NCI-H1417 treated with DMSO at 0.1 percent for 48 hours (cell line): ENCODE results near the gene CFAP74.

Experiments
- DNase-seq: peaks from one replicate; lab custom pipeline; 2025; lab: John Stamatoyannopoulos, UW

The CFAP74 gene

GRCh38 chr1:1967879-1968278 lies 35.7 kb downstream of the CFAP74 start:
- no peak for DNase-seq

GRCh38 chr1:1967151-1967550 lies 36.4 kb downstream of the CFAP74 start:
- DNase-seq = no peak

GRCh38 chr1:1966071-1966740 lies 37.4 kb downstream of the CFAP74 start:
- DNase-seq = no peak

GRCh38 chr1:1965546-1965945 lies 38.0 kb downstream of the CFAP74 start:
- DNase-seq = no peak

- no peak for DNase-seq
These were observed 38.8 kb downstream of the CFAP74 start for GRCh38 chr1:1964811-1965210.

GRCh38 chr1:1963570-1963969 lies 40.0 kb downstream of the CFAP74 start:
- no peak for DNase-seq

- no peak for DNase-seq
These were observed 40.8 kb downstream of the CFAP74 start for GRCh38 chr1:1962752-1963151.

GRCh38 chr1:1960480-1961196 lies 42.9 kb downstream of the CFAP74 start:
- DNase-seq = no peak

- DNase-seq = no peak
These were observed 43.6 kb downstream of the CFAP74 start for GRCh38 chr1:1959840-1960479.

GRCh38 chr1:1959459-1959839 lies 44.1 kb downstream of the CFAP74 start:
- DNase-seq = no peak

GRCh38 chr1:1958071-1958541 lies 45.5 kb downstream of the CFAP74 start:
- DNase-seq = no peak

GRCh38 chr1:1957533-1957961 lies 46.0 kb downstream of the CFAP74 start:
- no peak for DNase-seq

- DNase-seq = no peak
These were observed 46.7 kb downstream of the CFAP74 start for GRCh38 chr1:1956586-1957532.

- no peak for DNase-seq
These were observed 47.5 kb downstream of the CFAP74 start for GRCh38 chr1:1956101-1956500.

GRCh38 chr1:1955621-1956094 lies 47.9 kb downstream of the CFAP74 start:
- DNase-seq = no peak

GRCh38 chr1:1954831-1955441 lies 48.6 kb downstream of the CFAP74 start:
- no peak for DNase-seq

GRCh38 chr1:1954015-1954414 lies 49.6 kb downstream of the CFAP74 start:
- no peak for DNase-seq

- DNase-seq = no peak
These were observed 52.6 kb downstream of the CFAP74 start for GRCh38 chr1:1950940-1951339.

- no peak for DNase-seq
These were observed 54.8 kb downstream of the CFAP74 start for GRCh38 chr1:1948783-1949182.

GRCh38 chr1:1947493-1947892 lies 56.1 kb downstream of the CFAP74 start:
- no peak for DNase-seq

- DNase-seq = no peak
These were observed 57.0 kb downstream of the CFAP74 start for GRCh38 chr1:1946540-1946939.
